Renal cortical epithelial cell (primary cell): Measurements from ENCODE around the gene TMEM30A. TPM values are rescaled to one million over a fixed set of nuclear protein-coding genes. Genes with fewer than 3 reads are reported as not detected.

Experiments used
- DNase-seq: peaks from one replicate; pipeline ENCODE4 v3.0.0-alpha.2; 2011; ENCODE audit warnings: low read depth
- total RNA-seq: library from RNA; depleted of rRNA; stranded (reverse); fragments of >200 nt; gene quantifications from 2 replicates; pipeline ENCODE4 v1.2.3, GENCODE V29; 2014

Gene TMEM30A
- total RNA-seq, 1 donor from 2014 or later: 346 TPM

- DNase-seq: no peak
Observed at GRCh38 chr6:75215291-75215690, 69.3 kb downstream of the TMEM30A start.

- no peak for DNase-seq
Observed at GRCh38 chr6:75213732-75214131, 70.9 kb downstream of the TMEM30A start.

DNA sequence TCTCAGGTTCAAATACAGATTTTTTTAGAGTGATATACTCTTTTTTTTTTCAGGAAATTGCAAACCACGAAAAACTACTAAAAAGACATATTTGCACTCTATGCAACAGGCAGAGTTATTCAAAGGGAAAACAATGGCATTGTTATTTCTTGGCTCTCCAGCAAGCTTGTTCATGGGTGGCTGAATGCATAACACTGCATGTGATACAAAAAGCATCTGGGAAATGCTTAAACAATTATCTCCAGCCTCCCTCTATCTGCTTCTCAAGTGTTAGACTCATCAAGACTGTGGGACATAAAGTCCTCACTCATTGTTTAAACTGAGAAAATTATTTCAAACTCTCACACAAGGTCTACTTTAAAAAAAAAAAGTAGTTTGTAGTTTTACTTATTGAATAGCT is 71.5 kb downstream of the TMEM30A start:
- DNase-seq: peak; percentile 63

- no peak for DNase-seq
Observed at GRCh38 chr6:75211920-75212590, 72.5 kb downstream of the TMEM30A start.

DNA sequence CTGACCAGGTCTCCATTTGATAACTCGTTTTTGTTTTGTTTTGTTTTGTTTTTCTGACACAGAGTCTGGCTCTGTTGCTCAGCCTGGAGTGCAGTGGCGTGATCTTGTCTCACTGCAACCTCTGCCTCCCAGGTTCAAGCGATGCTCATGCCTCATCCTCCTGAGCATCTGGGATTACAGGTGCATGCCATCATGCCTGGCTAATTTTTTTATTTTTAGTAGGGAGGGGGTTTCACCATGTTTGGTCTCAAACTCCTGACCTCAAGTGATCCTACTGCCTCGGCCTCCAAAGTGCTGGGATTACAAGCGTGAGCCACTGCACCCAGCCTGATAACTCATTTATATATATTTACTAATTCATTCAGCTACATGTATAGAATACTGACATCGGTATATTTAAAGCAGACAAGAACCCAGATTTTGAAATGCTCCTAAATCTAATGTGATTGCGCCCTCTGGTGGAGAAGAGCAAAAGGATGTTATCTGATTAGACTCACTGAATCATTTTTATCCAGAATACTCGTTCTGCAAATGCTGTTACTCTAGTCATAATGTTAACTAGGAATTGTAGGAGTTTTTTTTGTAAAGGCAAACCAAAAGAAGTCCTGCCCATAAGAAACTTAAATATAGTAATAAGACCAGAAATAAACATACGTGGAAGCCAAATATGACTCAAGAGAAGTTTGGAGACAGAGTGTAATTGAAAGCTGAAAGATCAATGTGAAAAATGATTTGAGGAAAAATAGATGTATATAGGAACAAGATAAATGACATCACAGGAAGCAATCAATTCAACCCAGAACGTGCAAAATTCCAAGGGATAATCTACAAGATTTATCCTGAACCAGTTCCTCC is 73.5 kb downstream of the TMEM30A start:
- DNase-seq: peak; percentile 57

- DNase-seq: no peak
Observed at GRCh38 chr6:75209184-75209723, 75.3 kb downstream of the TMEM30A start.

DNA sequence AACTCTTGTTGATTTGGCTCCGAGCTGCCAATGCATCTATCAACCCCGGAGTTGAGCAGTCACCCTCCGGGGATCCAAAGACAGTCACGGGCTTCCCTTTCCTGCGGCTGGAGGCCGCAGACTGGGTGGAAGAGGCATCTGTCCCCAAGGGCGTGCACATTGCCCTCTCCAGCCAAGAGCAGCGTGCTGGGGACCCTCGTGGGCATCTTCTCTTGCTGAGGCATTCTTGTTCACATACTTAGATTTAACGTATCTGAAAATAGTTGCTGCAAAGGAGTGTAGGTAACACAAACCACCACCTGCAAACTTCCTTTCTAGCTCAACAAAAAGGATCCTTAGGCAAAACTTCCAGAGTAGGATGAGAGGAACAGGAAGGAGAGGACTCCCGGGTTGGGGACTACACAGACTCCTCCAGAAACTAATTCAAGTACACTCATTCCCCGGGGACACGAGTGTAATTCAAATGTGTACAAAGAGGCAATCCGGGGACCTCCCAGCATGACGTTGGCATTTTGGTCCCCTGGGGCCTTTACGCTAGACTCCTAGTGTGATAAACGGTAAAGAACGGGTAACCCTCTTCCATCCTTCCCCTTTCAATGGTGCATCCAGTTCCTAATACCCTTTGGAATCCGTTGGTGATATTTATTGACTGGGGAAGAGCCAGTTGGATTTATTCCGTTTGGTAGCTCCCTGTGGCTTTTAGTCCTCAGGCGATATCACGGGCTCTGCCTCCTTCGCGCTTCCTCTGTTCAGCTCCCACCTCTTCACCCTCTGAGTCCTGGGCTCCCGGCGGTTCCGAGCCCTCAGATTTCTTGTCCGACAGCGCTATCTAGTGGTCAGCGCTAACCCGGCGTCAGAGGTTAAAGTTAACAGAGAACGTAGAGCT is 76.1 kb downstream of the TMEM30A start:
- DNase-seq: peak; percentile 48

- no peak for DNase-seq
Observed at GRCh38 chr6:75206576-75207342, 77.8 kb downstream of the TMEM30A start.

DNA sequence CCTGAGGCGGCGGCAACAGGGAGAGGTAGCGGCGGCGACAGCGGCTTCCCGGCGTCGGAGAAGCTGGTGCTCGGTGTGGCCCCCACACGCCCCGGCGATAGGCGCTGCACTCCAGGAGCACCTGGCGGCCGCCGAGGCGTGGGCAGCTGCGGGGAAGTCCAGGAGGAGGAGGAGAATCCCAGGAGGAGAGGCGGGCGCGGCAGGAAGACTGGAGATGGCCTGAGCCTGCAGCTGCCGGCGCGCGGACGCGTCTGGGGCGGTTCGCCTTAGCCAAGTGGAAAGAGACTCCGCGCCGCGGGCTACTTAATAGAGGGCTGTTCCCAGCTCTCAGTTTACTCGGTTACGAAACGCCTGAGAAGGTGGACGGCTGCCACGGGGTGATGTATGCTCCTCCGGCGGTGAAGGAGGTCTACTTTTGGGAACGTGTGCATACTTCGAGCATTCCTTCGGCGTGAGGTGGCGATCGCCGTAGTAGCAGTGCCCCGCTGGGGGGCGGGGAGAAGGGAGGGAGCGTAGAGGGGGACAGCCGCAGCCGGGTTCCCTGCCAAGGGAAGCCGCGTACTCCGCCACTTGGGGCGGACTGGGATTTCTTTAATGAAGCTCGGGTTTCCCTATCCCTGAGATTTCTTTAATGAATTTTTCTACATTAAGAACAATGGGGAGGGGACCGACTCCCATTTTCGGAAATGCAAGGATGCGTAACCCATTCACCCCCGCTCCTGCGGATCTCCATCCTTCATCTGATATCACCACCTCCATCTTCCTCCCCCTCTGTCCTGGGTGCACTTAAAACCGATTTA is 78.6 kb downstream of the TMEM30A start, which contains the start of gene COL12A1:
TSS of gene COL12A1 (minus strand) at position 278 of the 800 bp plus-strand sequence. CDS start 3,261 bp downstream, outside the sequence.
- DNase-seq: peak; percentile 88

GRCh38 chr6:75204959-75205775 is 79.4 kb downstream of the TMEM30A start:
- no peak for DNase-seq

DNA sequence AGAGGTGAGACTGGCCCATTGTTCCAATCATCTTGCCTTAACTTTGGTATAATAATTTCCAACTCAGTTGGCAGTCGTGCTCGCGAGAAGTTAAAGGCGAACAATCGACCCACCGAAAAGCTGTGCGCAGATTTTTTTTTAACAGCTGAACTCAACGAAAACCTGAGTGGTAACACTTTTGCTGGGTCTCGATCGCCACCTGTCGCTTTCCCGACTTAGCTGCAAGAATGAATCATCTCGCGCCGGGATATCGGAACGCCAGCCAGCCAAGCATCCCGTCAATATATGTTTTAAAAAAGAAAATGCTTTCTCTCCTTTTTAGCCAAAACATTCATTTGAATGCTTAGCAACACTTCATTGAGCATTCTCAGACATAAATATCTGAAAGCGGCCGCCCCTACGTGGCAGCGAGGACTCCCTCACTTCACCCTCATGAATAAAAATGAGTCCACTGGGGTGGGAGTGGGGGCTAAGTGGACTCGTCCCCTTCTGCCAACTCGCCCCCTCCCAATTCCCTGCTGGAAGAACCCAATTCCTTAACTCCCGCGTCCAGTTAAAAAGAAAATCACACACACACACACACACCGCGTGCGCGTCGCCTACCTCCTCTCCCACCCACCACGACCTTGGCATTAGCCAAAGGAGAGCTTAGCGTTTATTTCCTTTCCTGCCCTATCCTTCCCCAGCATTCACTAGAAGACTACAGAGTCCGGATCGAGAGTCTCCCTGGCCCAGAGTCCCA is 80.2 kb downstream of the TMEM30A start:
- DNase-seq: peak; percentile 74

DNA sequence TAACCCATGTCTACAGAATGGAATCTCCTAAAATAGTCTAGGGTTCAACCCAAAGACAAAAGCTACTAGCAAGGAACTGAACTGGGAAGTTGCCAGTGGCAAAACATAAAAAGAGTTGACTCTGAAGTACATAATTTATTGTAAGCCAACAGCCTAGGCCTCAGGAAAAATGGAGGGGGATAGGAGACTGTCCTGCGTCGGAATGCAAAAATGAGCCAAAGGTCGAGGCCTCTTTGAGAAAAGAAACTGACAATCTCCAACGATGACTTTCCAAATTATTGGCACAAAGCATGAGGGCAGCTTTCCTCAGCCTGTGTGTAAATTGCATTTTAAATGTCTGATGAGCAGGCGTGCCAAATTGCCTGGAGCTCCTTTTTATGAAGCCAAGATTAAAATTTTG is 80.9 kb downstream of the TMEM30A start:
- DNase-seq: no peak

Other genes starting within 250 kb of the TMEM30A start
- gene COL12A1, start 78.7 kb downstream of the TMEM30A start, total RNA-seq: 43.8 and 44.6 TPM in 2 replicates
- gene COX7A2, start 41.0 kb downstream of the TMEM30A start, total RNA-seq: 70.5 and 352 TPM in 2 replicates
- gene FILIP1, start 209.0 kb upstream of the TMEM30A start, total RNA-seq: 0.17 and 1.5 TPM in 2 replicates